Breast epithelium (tissue), 3 donors: ENCODE data around the gene PLAC1.

Experiments used
- POLR2A ChIP-seq: fragments of 450-650 bp; IDR thresholded peaks from one replicate; pipeline ENCODE4 v1.6.1; 2016; ENCODE audit warnings: antibody characterized with exemption, mild to moderate bottlenecking, moderate library complexity
- TF ChIP-seq, protein P1 (sequence below), 3 donors: fragments of 450-650 bp; IDR thresholded peaks; one replicate each; pipeline ENCODE4 v1.5.1; 2016 to 2017; ENCODE audit warnings: antibody characterized with exemption in 3 of 3, mild to moderate bottlenecking in 3 of 3, moderate library complexity in 3 of 3

DNA sequence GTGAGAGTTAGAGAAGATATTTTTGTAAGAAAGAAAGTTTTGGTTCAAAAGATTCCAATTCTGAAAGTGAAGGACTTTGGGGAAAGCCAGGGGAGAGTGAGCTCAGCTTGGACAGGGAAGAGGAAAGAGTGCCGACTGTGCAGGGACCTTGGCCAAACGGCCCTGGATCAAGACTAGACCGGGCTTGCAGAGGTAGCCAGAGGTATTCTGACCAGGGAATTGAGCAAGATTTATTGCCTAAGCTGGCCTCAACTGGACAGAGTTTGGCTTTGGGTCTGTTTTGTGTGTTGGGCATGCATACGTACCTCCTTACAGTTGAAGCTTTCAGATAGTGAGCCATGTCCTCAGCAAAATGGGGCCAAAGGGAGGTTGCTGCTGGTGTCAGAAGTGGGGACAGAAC lies 11.6 kb downstream of the PLAC1 start:
- TF ChIP-seq POLR2A = no peak
- TF ChIP-seq, protein P1, sequence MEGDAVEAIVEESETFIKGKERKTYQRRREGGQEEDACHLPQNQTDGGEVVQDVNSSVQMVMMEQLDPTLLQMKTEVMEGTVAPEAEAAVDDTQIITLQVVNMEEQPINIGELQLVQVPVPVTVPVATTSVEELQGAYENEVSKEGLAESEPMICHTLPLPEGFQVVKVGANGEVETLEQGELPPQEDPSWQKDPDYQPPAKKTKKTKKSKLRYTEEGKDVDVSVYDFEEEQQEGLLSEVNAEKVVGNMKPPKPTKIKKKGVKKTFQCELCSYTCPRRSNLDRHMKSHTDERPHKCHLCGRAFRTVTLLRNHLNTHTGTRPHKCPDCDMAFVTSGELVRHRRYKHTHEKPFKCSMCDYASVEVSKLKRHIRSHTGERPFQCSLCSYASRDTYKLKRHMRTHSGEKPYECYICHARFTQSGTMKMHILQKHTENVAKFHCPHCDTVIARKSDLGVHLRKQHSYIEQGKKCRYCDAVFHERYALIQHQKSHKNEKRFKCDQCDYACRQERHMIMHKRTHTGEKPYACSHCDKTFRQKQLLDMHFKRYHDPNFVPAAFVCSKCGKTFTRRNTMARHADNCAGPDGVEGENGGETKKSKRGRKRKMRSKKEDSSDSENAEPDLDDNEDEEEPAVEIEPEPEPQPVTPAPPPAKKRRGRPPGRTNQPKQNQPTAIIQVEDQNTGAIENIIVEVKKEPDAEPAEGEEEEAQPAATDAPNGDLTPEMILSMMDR (IDR thresholded peaks at IDR 0.05) = no peak
